Umbilical cord (tissue), 2 donors: Measurements from ENCODE around the gene PLCL1. TPM values are rescaled to one million over a fixed set of nuclear protein-coding genes. Genes with fewer than 3 reads are reported as not detected.

Experiments used
- DNase-seq: peaks from one replicate; pipeline ENCODE4 v3.0.0-alpha.2; 2015; ENCODE audit warnings: low spot score
- total RNA-seq: library from RNA; depleted of rRNA; stranded (reverse); fragments of >200 nt; gene quantifications from one replicate; pipeline ENCODE4 v1.2.3, GENCODE V29; 2014; ENCODE audit warnings: low replicate concordance; ENCODE audit not compliant: insufficient read depth

PLCL1 gene
- total RNA-seq, 1 donor from 2014 or later, result 13.5 TPM

GRCh38 chr2:197926673-197927072 lies 122.3 kb downstream of the PLCL1 start:
- DNase-seq, result no peak

- DNase-seq, result no peak
Measured at GRCh38 chr2:197927994-197928393, 123.6 kb downstream of the PLCL1 start.

DNA sequence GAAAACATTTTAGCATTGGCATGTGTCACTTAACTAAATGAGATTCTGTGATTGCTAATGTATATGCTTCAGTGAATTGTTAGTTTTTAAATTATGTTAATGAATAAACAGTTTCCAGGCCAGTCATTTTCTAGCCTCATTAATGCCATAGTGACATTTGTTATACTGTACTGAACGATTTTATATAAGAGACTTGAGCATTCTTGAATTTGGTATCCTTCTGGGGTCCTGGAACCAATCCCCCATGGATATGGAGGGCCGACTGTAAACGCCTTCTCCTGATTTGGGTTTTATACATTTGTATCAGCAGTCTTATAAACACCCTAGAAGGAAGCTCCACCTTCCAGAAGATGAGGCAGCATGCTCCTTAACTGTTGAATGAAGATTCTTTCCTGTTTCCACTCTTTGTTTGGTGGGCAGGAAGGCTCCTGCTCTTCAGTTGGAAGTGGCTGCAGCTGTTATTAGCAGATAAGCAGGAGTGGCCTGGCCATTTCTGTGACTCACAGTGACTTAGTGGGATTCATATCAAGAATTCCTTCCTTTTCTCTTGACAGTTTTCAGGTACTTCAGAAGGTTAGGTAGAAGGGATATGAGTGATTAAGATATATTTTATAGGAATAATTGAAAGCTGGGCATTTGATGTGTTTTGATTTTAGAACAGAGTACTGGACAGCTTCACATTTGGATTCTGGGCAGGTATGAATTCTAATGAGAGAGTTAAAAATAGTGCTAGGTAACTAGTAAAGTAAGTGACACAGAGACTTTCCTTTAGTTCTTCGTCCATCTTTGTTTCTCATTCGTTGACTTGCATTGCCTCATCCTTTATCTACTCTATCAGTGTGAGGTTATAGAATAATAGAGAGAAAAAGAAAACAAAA lies 124.9 kb downstream of the PLCL1 start:
- no peak for DNase-seq

DNA sequence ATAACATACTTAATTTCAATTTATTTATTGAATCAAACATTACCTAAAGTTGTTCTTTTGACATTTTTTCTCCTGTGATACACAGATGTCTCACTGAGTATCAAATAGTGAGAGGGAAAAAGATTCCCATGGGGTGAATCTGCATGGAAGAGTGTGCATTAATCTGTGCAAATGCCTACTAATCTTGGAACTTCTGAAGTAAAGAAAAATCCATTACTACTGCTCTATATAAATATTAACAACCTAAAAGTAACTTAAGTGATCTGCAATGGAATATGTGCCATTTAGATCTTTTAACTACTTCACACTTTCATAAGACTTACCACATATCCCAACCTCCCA lies 125.5 kb downstream of the PLCL1 start:
- DNase-seq, result no peak

DNA sequence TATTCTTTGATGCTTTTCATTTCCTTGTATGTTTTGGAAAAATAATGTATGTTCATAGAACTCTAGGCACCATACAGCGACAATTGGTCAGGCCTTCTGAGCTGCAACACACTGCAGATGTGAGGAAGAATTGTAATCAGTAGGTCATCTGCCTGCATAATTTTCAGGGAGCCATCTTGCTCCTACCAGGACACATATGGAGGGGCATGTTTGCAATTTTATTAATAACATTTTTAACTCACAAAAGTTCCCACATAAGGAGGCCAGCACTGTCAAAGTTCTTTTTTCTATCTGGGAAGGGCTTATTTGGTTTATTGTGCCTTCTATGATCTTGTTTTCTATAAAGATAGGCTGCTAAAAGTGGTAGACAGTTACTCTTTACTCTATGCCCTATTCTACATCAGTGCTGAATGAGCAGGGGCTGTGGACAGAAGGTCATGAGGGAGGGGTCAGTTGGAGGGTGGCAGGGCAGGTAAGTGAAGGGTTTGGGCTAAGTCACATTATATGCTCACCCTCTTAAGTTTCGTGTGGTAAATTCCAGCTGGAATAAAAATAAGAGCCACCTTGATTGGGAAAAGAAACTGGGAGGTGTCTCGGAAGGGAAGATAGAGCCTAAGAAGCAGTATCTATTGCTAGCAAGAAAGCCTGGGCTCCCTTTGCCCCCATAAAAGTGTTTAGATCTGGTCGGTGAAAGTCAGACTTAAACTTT lies 126.3 kb downstream of the PLCL1 start:
- DNase-seq, result no peak

- no peak for DNase-seq
Measured at GRCh38 chr2:197931661-197932312, 127.4 kb downstream of the PLCL1 start.

DNA sequence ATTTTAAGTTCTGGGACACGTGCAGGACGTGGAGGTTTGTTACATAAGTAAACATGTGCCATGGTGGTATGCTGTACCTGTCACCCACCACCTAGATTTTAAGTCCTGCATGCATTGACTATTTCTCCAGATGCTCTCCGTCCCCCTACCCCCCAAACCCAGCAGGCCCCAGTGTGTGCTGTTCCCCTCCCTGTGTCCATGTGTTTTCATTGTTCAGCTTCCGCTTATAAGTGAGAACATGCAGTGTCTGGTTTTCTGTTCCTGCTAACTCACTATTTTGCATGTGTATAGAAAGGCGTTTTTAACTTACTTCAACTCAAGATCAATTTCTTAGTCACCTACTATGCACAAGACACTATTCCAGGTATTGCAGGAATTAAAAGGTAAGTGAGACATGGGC lies 128.0 kb downstream of the PLCL1 start:
- no peak for DNase-seq

DNA sequence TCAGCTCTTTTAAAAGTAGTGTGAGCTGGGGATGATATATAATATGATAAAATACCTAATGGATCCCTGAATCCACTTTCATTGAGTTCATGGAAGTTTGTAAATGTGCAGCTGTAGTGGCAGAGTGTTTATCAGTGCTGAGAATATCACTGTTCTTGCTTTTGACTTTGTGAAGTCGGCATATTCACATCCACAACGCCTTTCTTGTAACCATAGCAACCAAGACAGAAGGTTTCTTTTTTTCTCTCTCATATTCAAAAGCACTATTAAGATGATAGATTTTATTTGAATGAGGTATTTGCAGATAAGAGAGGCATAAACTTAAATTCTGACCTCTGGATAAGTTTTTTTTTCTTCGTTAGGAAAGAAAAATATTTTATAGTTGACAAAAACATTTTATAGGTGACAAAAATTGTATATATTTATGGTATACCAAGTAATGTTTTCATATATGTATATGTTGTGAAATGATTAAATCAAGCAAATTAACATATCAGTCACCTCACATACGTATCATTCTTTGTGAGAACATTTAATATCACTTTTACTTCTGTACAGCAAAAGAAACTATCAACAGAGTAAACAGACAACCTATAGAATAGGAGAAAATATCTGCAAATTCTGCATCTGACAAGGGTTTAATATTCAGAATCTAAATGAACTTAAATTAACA lies 130.0 kb downstream of the PLCL1 start:
- DNase-seq, result no peak

DNA sequence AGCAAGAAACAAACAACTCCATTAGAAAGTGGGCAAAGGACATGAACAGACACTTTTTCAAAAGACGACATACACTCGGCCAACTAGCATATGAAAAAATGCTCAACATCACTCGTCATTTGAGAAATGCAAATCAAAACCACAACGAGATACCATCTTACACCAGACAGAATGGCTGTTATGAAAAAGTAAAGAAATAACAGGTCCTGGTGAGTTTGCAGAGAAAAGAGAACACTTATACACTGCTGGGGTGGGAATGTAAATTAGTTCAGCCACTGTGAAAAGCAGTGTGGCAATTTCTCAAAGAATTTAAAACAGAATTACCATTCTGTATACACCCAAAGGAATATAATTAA lies 130.5 kb downstream of the PLCL1 start:
- no peak for DNase-seq

GRCh38 chr2:197937814-197938213 lies 133.4 kb downstream of the PLCL1 start:
- DNase-seq, result no peak

DNA sequence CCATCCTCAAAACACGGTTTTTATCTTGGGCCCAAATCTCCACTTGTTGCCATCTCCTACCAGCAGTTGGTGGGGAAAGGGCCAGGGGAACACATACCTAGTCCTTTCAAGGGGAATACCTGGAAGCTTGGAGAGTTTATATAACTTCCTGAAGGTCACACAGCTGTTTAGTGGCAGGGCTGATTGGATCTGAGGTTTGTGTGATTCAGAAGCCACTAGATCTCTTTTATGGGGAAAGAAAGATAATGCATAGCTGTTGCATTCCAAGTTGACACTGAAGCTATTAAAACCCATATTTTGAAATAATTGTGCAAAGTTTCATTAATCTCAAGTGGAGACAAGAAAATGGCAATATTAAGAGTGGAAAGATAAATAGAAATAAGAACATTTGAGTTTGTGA lies 134.2 kb downstream of the PLCL1 start:
- no peak for DNase-seq

GRCh38 chr2:197939787-197940186 lies 135.4 kb downstream of the PLCL1 start:
- no peak for DNase-seq

DNA sequence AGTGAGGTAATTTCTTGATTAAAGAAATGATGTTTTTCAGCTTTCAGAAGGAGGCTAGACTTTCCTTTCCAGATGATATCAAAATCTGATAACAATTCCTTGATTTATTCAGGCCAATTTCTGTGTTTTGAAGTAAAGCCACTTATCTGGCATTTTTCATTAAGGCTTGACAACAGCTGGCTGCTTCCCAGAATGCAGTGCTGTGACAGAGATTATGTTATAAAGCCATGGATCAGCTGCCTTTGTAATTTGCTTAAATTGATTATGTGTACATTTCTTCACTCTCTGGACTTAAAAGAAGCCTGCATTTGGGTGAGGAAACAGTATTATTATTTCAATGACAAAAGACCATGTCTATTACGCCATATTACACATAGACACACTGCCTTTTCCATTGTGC lies 136.0 kb downstream of the PLCL1 start:
- DNase-seq, result peak; percentile 26

DNA sequence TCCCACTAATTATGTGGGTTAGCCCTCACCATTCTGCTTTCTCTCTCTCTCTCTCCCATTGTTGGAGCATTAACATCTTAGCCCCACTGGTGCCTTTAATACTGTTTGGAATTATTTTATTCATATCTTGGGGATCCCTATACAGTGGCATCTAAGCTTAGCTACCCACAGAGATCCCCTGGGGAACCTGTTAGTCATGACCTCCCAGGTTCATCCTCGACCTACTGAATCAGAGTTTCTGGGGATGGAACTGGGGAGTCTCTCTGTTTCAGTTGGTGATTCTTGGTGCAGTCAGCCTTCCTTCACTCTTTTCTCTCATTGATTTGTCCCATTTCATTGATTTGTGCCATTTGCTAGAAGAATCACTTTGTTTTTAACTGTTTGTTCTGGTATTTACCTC lies 137.3 kb downstream of the PLCL1 start:
- no peak for DNase-seq

GRCh38 chr2:197943731-197944130 lies 139.3 kb downstream of the PLCL1 start:
- no peak for DNase-seq

DNA sequence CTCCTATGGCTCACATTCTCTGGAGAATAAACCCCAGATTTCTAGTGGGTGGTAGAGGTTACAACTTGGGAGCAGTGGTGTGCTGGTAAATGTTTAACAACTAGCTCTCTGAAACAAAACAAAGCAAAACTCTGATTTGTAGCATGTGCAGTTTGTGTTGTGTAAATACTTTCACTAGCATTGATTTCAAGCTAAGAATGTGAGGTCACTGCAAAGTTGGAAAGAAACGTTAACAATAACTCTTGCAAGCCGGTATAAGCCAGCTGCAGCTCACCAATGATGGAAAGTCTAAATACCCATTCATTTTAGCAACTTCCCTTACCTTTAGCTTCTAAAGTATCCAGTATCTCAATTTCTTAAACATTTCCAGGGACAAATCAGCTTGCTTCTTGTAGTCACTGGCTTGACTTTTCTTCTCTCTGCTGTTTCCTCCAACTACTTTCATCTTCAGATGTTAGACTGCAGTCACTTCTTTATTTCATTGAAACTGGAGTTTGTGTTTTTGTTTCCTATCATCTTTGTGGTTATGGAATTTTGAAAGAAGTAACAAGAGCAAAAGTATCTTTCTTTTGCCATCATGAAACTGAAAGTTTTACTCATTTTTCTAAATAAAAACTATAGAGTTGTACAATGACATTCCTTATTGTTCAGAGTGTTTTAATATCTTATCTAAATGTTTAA lies 140.2 kb downstream of the PLCL1 start:
- no peak for DNase-seq

DNA sequence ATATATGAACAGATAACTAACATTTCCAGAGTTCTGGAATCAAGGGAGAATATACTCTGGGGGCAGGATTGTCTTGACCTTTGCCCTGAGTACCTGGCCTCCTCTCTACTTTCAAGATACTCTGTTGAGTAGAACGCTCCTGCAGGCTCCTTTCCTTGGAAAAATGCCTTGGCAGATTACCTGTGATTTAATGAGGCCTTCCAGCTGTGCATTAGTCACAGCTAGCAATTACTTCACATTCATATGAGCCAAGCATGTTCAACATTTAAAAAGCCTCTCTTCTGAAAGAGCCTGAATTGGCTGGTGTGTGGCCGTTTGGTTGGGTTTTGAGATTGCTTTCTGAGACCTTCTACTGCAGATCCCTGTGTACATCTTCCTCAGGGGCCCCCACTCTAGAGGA lies 142.2 kb downstream of the PLCL1 start:
- DNase-seq, result peak; percentile 55

GRCh38 chr2:197947219-197947757 lies 142.9 kb downstream of the PLCL1 start:
- no peak for DNase-seq

DNA sequence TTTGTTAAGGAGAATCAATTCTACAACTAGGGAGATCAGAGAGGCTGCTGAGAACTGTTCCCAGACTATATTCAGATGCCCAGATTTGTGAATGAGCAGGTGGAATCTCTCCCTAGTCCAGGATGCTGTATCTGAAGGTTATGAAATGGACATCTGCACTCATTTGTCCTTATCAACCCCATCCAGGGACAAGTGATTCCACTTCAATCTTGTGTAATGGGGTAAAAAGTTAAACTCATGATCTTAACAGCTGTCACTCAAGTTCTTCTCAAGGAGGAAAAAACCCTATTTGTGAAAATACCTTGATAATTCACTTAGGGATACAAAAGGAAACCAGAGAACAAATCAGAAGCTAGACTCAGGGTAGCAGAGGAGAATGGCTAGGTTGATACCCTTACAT lies 144.8 kb downstream of the PLCL1 start:
- DNase-seq, result no peak

GRCh38 chr2:197950006-197950405 lies 145.6 kb downstream of the PLCL1 start:
- DNase-seq, result no peak

GRCh38 chr2:197950724-197951123 lies 146.3 kb downstream of the PLCL1 start:
- no peak for DNase-seq
